ENCODE measurements around the gene KSR1. TPM values are rescaled to one million over a fixed set of nuclear protein-coding genes. Genes with fewer than 3 reads are reported as not detected.
"Not testable (repeated sequence)": the region's sequence is repeated elsewhere in the genome, so short reads cannot be mapped to it uniquely, and the experiment has no call there.

Gene KSR1
- polyA plus RNA-seq, 4 donors, result 34.9 to 88.9 (median 57.6) TPM

GRCh38 chr17:27624539-27624938, 168.3 kb downstream of the KSR1 start:
- no peak for DNase-seq (ENCODE audit: low read depth in 4 of 4, low spot score in 2 of 4)

- no peak for DNase-seq (ENCODE audit: low read depth in 4 of 4, low spot score in 2 of 4)
Measured at GRCh38 chr17:27625856-27626255, 169.6 kb downstream of the KSR1 start.

- no peak for DNase-seq (ENCODE audit: low read depth in 4 of 4, low spot score in 2 of 4)
Measured at GRCh38 chr17:27627514-27627913, 171.3 kb downstream of the KSR1 start.

- no peak for DNase-seq (ENCODE audit: low read depth in 4 of 4, low spot score in 2 of 4)
Measured at GRCh38 chr17:27628376-27628775, 172.1 kb downstream of the KSR1 start.

GRCh38 chr17:27629260-27629659, 173.0 kb downstream of the KSR1 start:
- DNase-seq (ENCODE audit: low read depth in 4 of 4, low spot score in 2 of 4), result not testable (repeated sequence)

GRCh38 chr17:27630607-27631410, 174.6 kb downstream of the KSR1 start, which contains the start of gene LGALS9:
Gene LGALS9 (plus strand): TSS chr17:27631188. CDS start chr17:27631266, 78 bp downstream.
- DNase-seq (ENCODE audit: low read depth in 4 of 4, low spot score in 2 of 4), result no peak

GRCh38 chr17:27631411-27631760, 175.1 kb downstream of the KSR1 start:
- no peak for DNase-seq (ENCODE audit: low read depth in 4 of 4, low spot score in 2 of 4)

GRCh38 chr17:27631897-27632725, 175.9 kb downstream of the KSR1 start:
- DNase-seq (ENCODE audit: low read depth in 4 of 4, low spot score in 2 of 4), result no peak

GRCh38 chr17:27632766-27633165, 176.5 kb downstream of the KSR1 start:
- DNase-seq (ENCODE audit: low read depth in 4 of 4, low spot score in 2 of 4), result not testable (repeated sequence)

- DNase-seq (ENCODE audit: low read depth in 4 of 4, low spot score in 2 of 4), result no peak
Measured at GRCh38 chr17:27633312-27634025, 177.2 kb downstream of the KSR1 start.

GRCh38 chr17:27634026-27634335, 177.7 kb downstream of the KSR1 start:
- no peak for DNase-seq (ENCODE audit: low read depth in 4 of 4, low spot score in 2 of 4)

GRCh38 chr17:27634776-27635175, 178.5 kb downstream of the KSR1 start:
- no peak for DNase-seq (ENCODE audit: low read depth in 4 of 4, low spot score in 2 of 4)

GRCh38 chr17:27635275-27635823, 179.1 kb downstream of the KSR1 start:
- DNase-seq (ENCODE audit: low read depth in 4 of 4, low spot score in 2 of 4), result no peak

GRCh38 chr17:27636005-27636520, 179.8 kb downstream of the KSR1 start:
- not testable (repeated sequence) for DNase-seq (ENCODE audit: low read depth in 4 of 4, low spot score in 2 of 4)

- DNase-seq (ENCODE audit: low read depth in 4 of 4, low spot score in 2 of 4), result not testable (repeated sequence)
Measured at GRCh38 chr17:27637818-27638217, 181.6 kb downstream of the KSR1 start.

GRCh38 chr17:27638415-27638914, 182.2 kb downstream of the KSR1 start:
- not testable (repeated sequence) for DNase-seq (ENCODE audit: low read depth in 4 of 4, low spot score in 2 of 4)

- DNase-seq (ENCODE audit: low read depth in 4 of 4, low spot score in 2 of 4), result no peak
Measured at GRCh38 chr17:27640790-27641189, 184.5 kb downstream of the KSR1 start.

GRCh38 chr17:27644586-27644985, 188.3 kb downstream of the KSR1 start:
- DNase-seq (ENCODE audit: low read depth in 4 of 4, low spot score in 2 of 4), result no peak

GRCh38 chr17:27645621-27646020, 189.4 kb downstream of the KSR1 start:
- not testable (repeated sequence) for DNase-seq (ENCODE audit: low read depth in 4 of 4, low spot score in 2 of 4)

GRCh38 chr17:27646232-27646631, 190.0 kb downstream of the KSR1 start:
- no peak for DNase-seq (ENCODE audit: low read depth in 4 of 4, low spot score in 2 of 4)

Data from left renal cortex interstitium (tissue), 4 donors.